CD1c-positive myeloid dendritic cell (primary cell): Measurements from ENCODE around the gene CREG1.

Experiments used
- DNase-seq: peaks from one replicate; pipeline ENCODE4 v3.0.0-alpha.2; 2016; ENCODE audit errors: extremely low spot score

Gene CREG1

GRCh38 chr1:167507719-167508118, 45.8 kb downstream of the CREG1 start:
- no peak for DNase-seq

- DNase-seq, result no peak
Observed at GRCh38 chr1:167504467-167504827, 49.1 kb downstream of the CREG1 start.

- no peak for DNase-seq
Observed at GRCh38 chr1:167503626-167504466, 49.7 kb downstream of the CREG1 start.

- DNase-seq, result no peak
Observed at GRCh38 chr1:167502719-167503462, 50.7 kb downstream of the CREG1 start.

- DNase-seq, result no peak
Observed at GRCh38 chr1:167502192-167502551, 51.4 kb downstream of the CREG1 start.

GRCh38 chr1:167501515-167502191, 51.9 kb downstream of the CREG1 start:
- no peak for DNase-seq

- DNase-seq, result no peak
Observed at GRCh38 chr1:167500283-167500860, 53.2 kb downstream of the CREG1 start.

GRCh38 chr1:167499664-167500101, 53.9 kb downstream of the CREG1 start:
- DNase-seq, result peak; percentile 43

- no peak for DNase-seq
Observed at GRCh38 chr1:167499106-167499505, 54.5 kb downstream of the CREG1 start.

- DNase-seq, result no peak
Observed at GRCh38 chr1:167496797-167497619, 56.6 kb downstream of the CREG1 start.

- DNase-seq, result no peak
Observed at GRCh38 chr1:167493372-167493771, 60.2 kb downstream of the CREG1 start.

GRCh38 chr1:167492481-167492910, 61.1 kb downstream of the CREG1 start:
- DNase-seq, result no peak

- DNase-seq, result peak; percentile 24
Observed at GRCh38 chr1:167491586-167492461, 61.7 kb downstream of the CREG1 start.
